GM21717 (cell line): Measurements from ENCODE around the gene HHIPL1.

Experiments used
- ATAC-seq: cut with Tn5 transposase; IDR thresholded peaks from one replicate; pipeline ENCODE4 v1.9.1; 2021; ENCODE audit warnings: mild to moderate bottlenecking, moderate library complexity; ENCODE audit not compliant: unreplicated experiment

Gene HHIPL1

GRCh38 chr14:99609245-99610170 lies 35.4 kb upstream of the HHIPL1 start:
- no peak for ATAC-seq

- no peak for ATAC-seq
These were observed 33.3 kb upstream of the HHIPL1 start for GRCh38 chr14:99611646-99612045.

GRCh38 chr14:99612071-99612737 lies 32.7 kb upstream of the HHIPL1 start:
- ATAC-seq, result no peak

- ATAC-seq, result no peak
These were observed 32.1 kb upstream of the HHIPL1 start for GRCh38 chr14:99612738-99613330.

GRCh38 chr14:99615497-99616157 lies 29.3 kb upstream of the HHIPL1 start:
- no peak for ATAC-seq

- no peak for ATAC-seq
These were observed 27.8 kb upstream of the HHIPL1 start for GRCh38 chr14:99616832-99617800.

- no peak for ATAC-seq
These were observed 24.8 kb upstream of the HHIPL1 start for GRCh38 chr14:99619835-99620834.

- ATAC-seq, result no peak
These were observed 23.0 kb upstream of the HHIPL1 start for GRCh38 chr14:99621948-99622347.

GRCh38 chr14:99624024-99624423 lies 20.9 kb upstream of the HHIPL1 start:
- no peak for ATAC-seq

- no peak for ATAC-seq
These were observed 20.0 kb upstream of the HHIPL1 start for GRCh38 chr14:99624971-99625370.

GRCh38 chr14:99625476-99625875 lies 19.5 kb upstream of the HHIPL1 start:
- no peak for ATAC-seq

- ATAC-seq, result no peak
These were observed 18.8 kb upstream of the HHIPL1 start for GRCh38 chr14:99626041-99626648.

- ATAC-seq, result no peak
These were observed 17.8 kb upstream of the HHIPL1 start for GRCh38 chr14:99627100-99627499.

- ATAC-seq, result no peak
These were observed 17.2 kb upstream of the HHIPL1 start for GRCh38 chr14:99627510-99628381.

GRCh38 chr14:99628887-99629618 lies 15.9 kb upstream of the HHIPL1 start:
- no peak for ATAC-seq

GRCh38 chr14:99630202-99630601 lies 14.7 kb upstream of the HHIPL1 start:
- ATAC-seq, result no peak
